Keratinocyte (primary cell): Measurements from ENCODE around the gene FUT8. TPM values are rescaled to one million over a fixed set of nuclear protein-coding genes. Genes with fewer than 3 reads are reported as not detected.

Experiments
- DNase-seq: peaks from one replicate; pipeline ENCODE4 v3.0.0-alpha.2; 2011; ENCODE audit warnings: low read depth, missing footprints, low spot score
- FAIRE-seq: peaks from 2 replicates; lab custom pipeline; 2011; peaks lifted over from hg19 to GRCh38; lab: Jason Lieb, UNC
- H2AFZ ChIP-seq: 2 replicates; pipeline ENCODE4 v1.6.0; 2012; ENCODE audit warnings: low read length, control low read depth, inconsistent platforms; ENCODE audit not compliant: control insufficient read depth
- H3K27ac ChIP-seq: 2 replicates; pipeline ENCODE4 v1.5.1; 2011; ENCODE audit warnings: low read length; ENCODE audit not compliant: control insufficient read depth, insufficient read depth
- H3K27me3 ChIP-seq: 3 replicates; pipeline ENCODE4 v1.6.0; 2011; ENCODE audit warnings: low read length; ENCODE audit not compliant: control insufficient read depth, insufficient read depth; ENCODE audit errors: extremely low read depth
- H3K36me3 ChIP-seq, 2 experiments: 2 replicates in 1 of 2; 3 replicates in 1 of 2; pipeline ENCODE4 v1.5.1; 2011; ENCODE audit warnings: low read length in 2 of 2, mild to moderate bottlenecking in 1 of 2; ENCODE audit not compliant: control insufficient read depth in 2 of 2, insufficient read depth in 2 of 2; ENCODE audit errors: extremely low read depth in 1 of 2
- H3K4me1 ChIP-seq: 3 replicates; pipeline ENCODE4 v1.5.1; 2011; ENCODE audit warnings: low read length; ENCODE audit not compliant: control insufficient read depth, insufficient read depth; ENCODE audit errors: extremely low read depth
- H3K4me2 ChIP-seq: 3 replicates; pipeline ENCODE4 v1.6.0; 2011; ENCODE audit warnings: low read depth, low read length; ENCODE audit not compliant: control insufficient read depth, insufficient read depth; ENCODE audit errors: extremely low read depth
- H3K4me3 ChIP-seq, 3 experiments: fragments of 200-600 bp in 1 of 3; sonication (generic) in 1 of 3; 2 replicates in 2 of 3; 3 replicates in 1 of 3; pipeline ENCODE4 v1.5.1; 2011 to 2016; ENCODE audit warnings: low read length in 3 of 3, mild to moderate bottlenecking in 3 of 3, control low read depth in 2 of 3, inconsistent platforms in 1 of 3, low read depth in 1 of 3, mixed read lengths in 1 of 3, mixed run types in 1 of 3, moderate library complexity in 1 of 3; ENCODE audit not compliant: control insufficient read depth in 2 of 3, insufficient read depth in 2 of 3; ENCODE audit errors: extremely low read depth in 1 of 3
- H3K79me2 ChIP-seq: 2 replicates; pipeline ENCODE4 v1.6.0; 2012; ENCODE audit warnings: low read length; ENCODE audit not compliant: control insufficient read depth, insufficient read depth
- H3K9ac ChIP-seq: 3 replicates; pipeline ENCODE4 v1.6.0; 2011; ENCODE audit warnings: low read length; ENCODE audit not compliant: control insufficient read depth, insufficient read depth; ENCODE audit errors: extremely low read depth
- H3K9me1 ChIP-seq: 3 replicates; pipeline ENCODE4 v1.6.0; 2011; ENCODE audit warnings: low read length; ENCODE audit not compliant: control insufficient read depth, insufficient read depth; ENCODE audit errors: extremely low read depth
- H3K9me3 ChIP-seq: 2 replicates; pipeline ENCODE4 v1.5.1; 2012; ENCODE audit warnings: low read depth, low read length; ENCODE audit not compliant: control insufficient read depth
- H4K20me1 ChIP-seq: 3 replicates; pipeline ENCODE4 v1.6.0; 2011; ENCODE audit warnings: low read length; ENCODE audit not compliant: control insufficient read depth, insufficient read depth; ENCODE audit errors: extremely low read depth
- CTCF ChIP-seq, 3 experiments: IDR thresholded peaks in 1 of 3; conservative IDR thresholded peaks in 1 of 3; optimal IDR thresholded peaks in 1 of 3; 2 replicates in 2 of 3; 3 replicates in 1 of 3; pipeline versions ENCODE3 to v1.5.1; 2011; ENCODE audit warnings: low read length in 3 of 3, mild to moderate bottlenecking in 3 of 3, moderate library complexity in 2 of 3, control low read depth in 1 of 3, inconsistent platforms in 1 of 3; ENCODE audit not compliant: insufficient read depth in 2 of 3; ENCODE audit errors: extremely low read depth in 1 of 3
- EZH2 ChIP-seq: IDR thresholded peaks from one replicate; pipeline ENCODE4 v1.6.1; 2012; ENCODE audit warnings: inconsistent platforms, mild to moderate bottlenecking, low read length, moderate library complexity
- dilution Hi-C: fragments of 300-500 bp; cut with MboI; formaldehyde crosslinking; loops from one replicate; pipeline ENCODE4 v1.7.0; 2020; ENCODE audit warnings: low sequenced_read_pairs; ENCODE audit not compliant: extremely low pct_ligation_motif_present
- polyA plus RNA-seq, 5 experiments: library from polyadenylated mRNA; depleted of rRNA in 3 of 5; stranded (reverse) in 3 of 5; stranded (forward) in 1 of 5; unstranded in 1 of 5; fragments of >200 nt; gene quantifications; 1 replicate in 1 of 5; 2 replicates in 3 of 5; 3 replicates in 1 of 5; pipeline versions ENCODE4 v1.2.1 to v1.2.3, GENCODE V29; 2011 to 2012; ENCODE audit warnings: missing spikeins in 2 of 5, low read depth in 1 of 5, low replicate concordance in 1 of 5

The FUT8 gene
- polyA plus RNA-seq, 1 donor (not counting 4 experiments of a cell fraction or from before 2014, with no cell fraction given), result 12.5 TPM

DNA sequence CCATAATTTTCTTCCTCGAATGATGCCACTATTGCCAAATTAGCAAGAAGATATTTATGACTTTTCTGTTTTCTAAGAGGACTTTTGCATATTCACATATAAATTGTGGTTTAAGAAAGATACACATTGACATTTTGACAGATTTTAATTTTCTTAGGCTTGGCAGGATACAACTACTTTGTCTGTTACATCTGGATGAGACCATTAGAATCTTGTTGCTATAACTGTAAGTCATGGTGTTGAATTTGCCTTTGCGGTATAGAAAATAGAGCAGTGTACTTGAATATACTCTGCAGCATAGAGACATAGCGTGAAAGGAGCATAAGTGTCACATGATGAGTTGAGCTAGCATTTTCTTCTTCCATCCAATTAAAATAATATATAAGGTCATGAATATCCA lies 169.3 kb downstream of the FUT8 start:
- FAIRE-seq (no peak), DNase-seq (no peak)
- no peaks in the 10 kb centered on the region for H3K36me3 ChIP-seq
- dilution Hi-C loops, result no loop called here
- no peak overlapping the region for H2AFZ ChIP-seq
- H3K4me3 ChIP-seq, result no peak overlapping the region
- H3K9me3 ChIP-seq, result no peaks in the 10 kb centered on the region
- H3K4me2 ChIP-seq, result no peak overlapping the region
- H3K27ac ChIP-seq, result no peak overlapping the region
- no peaks in the 10 kb centered on the region for H3K79me2 ChIP-seq
- H3K9me1 ChIP-seq, result no peaks in the 10 kb centered on the region
- H3K9ac ChIP-seq, result no peak overlapping the region
- peaks cover 2% of the 10 kb centered on the region for H3K4me1 ChIP-seq
- no peak for TF ChIP-seq EZH2
- TF ChIP-seq CTCF (optimal IDR thresholded peaks at IDR 0.05 in 1 of 3, IDR thresholded peaks at IDR 0.05 in 1 of 3, conservative IDR thresholded peaks at IDR 0.05 in 1 of 3; ENCODE audit: extremely low read depth in 1 of 3, insufficient read depth in 2 of 3, low read length in 3 of 3), result no peak
- H4K20me1 ChIP-seq, result no peaks in the 10 kb centered on the region
- no peaks in the 10 kb centered on the region for H3K27me3 ChIP-seq

DNA sequence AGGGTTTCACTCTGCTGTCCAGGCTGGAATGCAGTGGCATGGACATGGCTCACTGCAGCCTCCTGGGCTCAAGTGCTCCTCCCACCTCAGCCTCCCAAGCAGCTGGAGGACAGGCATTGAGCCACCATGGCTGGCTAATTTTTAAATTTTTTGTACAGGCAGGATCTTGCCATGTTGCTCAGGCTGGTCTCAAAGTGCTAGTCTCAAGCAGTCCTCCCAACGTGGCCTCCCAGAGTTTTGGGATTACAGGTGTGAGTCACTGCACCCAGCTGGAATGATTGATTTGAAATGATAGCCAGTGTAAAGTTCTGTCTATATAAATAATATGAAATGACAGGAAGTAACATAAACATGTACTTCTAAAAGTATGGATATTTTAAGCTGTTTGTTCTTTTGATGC lies 172.7 kb downstream of the FUT8 start:
- H3K4me3 ChIP-seq, result no peak overlapping the region
- H3K27ac ChIP-seq, result no peak overlapping the region
- no peak overlapping the region for H3K9ac ChIP-seq
- no peaks in the 10 kb centered on the region for H3K9me3 ChIP-seq
- H2AFZ ChIP-seq, result no peak overlapping the region
- peaks cover 2% of the 10 kb centered on the region for H3K4me1 ChIP-seq
- DNase-seq, result no peak
- H4K20me1 ChIP-seq, result no peaks in the 10 kb centered on the region
- no peaks in the 10 kb centered on the region for H3K79me2 ChIP-seq
- no peaks in the 10 kb centered on the region for H3K27me3 ChIP-seq
- no peak overlapping the region for H3K4me2 ChIP-seq
- H3K9me1 ChIP-seq, result no peaks in the 10 kb centered on the region
- dilution Hi-C loops, result no loop called here
- no peaks in the 10 kb centered on the region for H3K36me3 ChIP-seq
- TF ChIP-seq CTCF (optimal IDR thresholded peaks at IDR 0.05 in 1 of 3, IDR thresholded peaks at IDR 0.05 in 1 of 3, conservative IDR thresholded peaks at IDR 0.05 in 1 of 3; ENCODE audit: extremely low read depth in 1 of 3, insufficient read depth in 2 of 3, low read length in 3 of 3), result no peak
- TF ChIP-seq EZH2, result no peak
- no peak for FAIRE-seq
